ENCODE measurements around the gene BDKRB1.

BDKRB1 gene

DNA sequence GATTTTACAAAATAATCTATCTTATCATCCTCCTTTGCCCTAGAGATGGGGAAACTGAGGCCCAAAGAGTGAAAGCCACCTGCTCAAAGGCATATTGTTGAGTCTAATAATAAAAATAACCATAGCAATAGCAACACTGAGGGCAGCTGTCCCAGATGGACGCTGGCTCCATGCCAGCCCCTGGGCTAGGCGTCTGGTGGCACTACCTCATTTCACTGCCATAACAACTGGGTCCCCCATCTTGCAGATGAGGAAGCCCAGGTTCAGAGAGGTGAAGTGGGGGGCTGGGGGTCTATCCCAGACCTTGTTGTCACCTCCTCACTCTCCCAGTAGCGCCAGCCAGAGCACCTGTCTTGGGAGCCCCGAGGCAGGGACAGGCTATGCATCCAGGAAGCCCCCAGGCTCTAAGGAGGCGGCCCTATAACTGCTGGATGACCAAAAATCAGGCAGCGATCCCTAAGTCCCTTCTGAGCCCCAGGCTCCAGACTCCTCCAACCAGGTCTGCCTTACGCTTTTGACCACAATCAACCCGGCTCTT lies 38.6 kb upstream of the BDKRB1 start:
- Histone ChIP-seq H3K27ac (ENCODE audit: low read depth, low read length) (no peak overlapping the region), H3K9ac (ENCODE audit: low read length) (no peak overlapping the region), H3K4me1 (ENCODE audit: control insufficient read depth, insufficient read depth, low read length) (no peaks in the 10 kb centered on the region), H3K9me3 (ENCODE audit: control insufficient read depth, insufficient read depth, low read depth, low read length) (peaks cover 2% of the 10 kb centered on the region; the same call in 1 of the 2 replicates), H3K36me3 (ENCODE audit: control insufficient read depth, insufficient read depth, low read length) (no peaks in the 10 kb centered on the region), H3K27me3 (ENCODE audit: control insufficient read depth, insufficient read depth, low read length) (no peaks in the 10 kb centered on the region), H3K4me3 (ENCODE audit: low read depth, low read length) (no peak overlapping the region)

DNA sequence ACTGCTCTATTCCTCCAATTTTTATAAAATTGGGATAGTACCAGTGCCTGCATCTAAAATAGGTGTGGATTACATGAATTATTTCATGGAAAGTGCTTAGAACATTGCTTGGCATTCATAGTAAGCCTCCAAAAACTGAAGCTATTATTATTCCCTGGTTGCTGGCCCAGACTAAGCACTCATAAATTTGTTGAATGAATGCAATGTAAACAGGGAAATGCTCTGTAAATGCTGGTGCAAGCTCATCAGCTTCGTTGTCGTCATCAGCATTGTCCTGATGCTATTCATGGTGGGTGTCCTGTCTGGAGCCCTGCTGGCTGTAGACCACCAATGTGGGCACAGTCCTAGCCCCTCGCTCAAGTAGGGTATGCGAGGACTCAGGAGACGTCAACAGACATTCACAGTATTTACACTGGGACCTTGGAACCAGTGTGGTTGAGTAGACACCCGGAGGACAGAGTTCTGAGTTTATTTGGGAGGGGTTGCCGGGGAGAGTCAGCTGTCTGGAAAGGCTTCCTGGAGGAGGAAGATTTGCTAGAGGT lies 34.8 kb upstream of the BDKRB1 start:
- Histone ChIP-seq H3K9me3 (ENCODE audit: control insufficient read depth, insufficient read depth, low read depth, low read length) (no peaks in the 10 kb centered on the region), H3K27me3 (ENCODE audit: control insufficient read depth, insufficient read depth, low read length) (no peaks in the 10 kb centered on the region), H3K36me3 (ENCODE audit: control insufficient read depth, insufficient read depth, low read length) (no peaks in the 10 kb centered on the region), H3K27ac (ENCODE audit: low read depth, low read length) (no peak overlapping the region), H3K4me3 (ENCODE audit: low read depth, low read length) (no peak overlapping the region), H3K4me1 (ENCODE audit: control insufficient read depth, insufficient read depth, low read length) (peaks cover 10% of the 10 kb centered on the region; the same call in 1 of the 2 replicates), H3K9ac (ENCODE audit: low read length) (no peak overlapping the region)

DNA sequence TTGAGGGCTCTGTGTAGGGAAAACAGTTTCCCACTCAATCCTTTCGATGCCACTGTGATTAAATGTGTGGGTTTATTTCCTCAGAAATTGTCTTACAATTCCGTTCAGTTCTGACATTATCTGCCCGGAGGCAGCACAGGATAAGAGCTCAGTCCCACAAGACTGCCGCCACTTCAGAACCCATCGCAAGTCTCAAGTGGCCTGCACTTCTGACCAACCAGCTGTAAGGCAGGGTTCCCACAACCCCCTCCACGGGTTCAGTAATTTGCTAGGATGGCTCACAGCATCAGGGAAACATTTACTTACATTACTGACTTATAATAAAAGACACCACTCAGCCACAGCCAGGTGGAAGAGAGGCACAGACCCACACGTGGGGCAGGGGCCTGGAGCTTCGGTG lies 34.2 kb upstream of the BDKRB1 start:
- Histone ChIP-seq H3K36me3 (ENCODE audit: control insufficient read depth, insufficient read depth, low read length) (no peaks in the 10 kb centered on the region), H3K9me3 (ENCODE audit: control insufficient read depth, insufficient read depth, low read depth, low read length) (no peaks in the 10 kb centered on the region), H3K4me3 (ENCODE audit: low read depth, low read length) (no peak overlapping the region), H3K27me3 (ENCODE audit: control insufficient read depth, insufficient read depth, low read length) (no peaks in the 10 kb centered on the region), H3K9ac (ENCODE audit: low read length) (no peak overlapping the region), H3K27ac (ENCODE audit: low read depth, low read length) (no peak overlapping the region), H3K4me1 (ENCODE audit: control insufficient read depth, insufficient read depth, low read length) (peaks cover 10% of the 10 kb centered on the region; the same call in 1 of the 2 replicates)

DNA sequence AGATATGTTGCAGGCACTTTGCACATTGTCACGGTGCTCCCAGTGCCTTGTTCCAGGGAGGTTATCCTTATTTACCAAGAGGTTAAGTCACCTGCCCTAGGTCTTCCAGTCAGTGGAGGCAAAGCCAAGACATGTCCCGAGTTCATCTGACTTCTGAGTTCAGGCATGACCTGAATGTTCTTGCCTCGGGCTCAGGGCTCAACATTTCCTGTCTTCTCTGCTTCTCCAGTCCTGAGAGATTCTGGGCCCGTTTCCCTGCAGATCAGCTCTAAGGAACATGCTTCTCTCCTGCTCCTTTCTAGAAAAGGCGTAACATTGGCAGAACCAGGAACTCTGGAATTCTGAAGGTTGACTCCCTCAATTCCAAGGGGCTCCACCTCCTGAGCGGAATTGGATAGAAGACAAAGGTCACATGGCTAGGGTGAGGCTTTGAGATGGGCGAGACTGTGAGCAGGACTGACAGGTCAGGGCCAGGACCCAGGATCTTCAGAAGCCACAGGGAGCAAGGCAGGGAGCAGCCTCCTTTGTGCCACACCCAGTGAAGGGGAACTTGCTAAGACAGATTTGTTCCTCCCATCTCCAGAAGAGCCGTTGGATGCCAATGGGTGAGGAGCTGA lies 31.4 kb upstream of the BDKRB1 start:
- H3K4me3 ChIP-seq (ENCODE audit: low read depth, low read length), result no peak overlapping the region
- no peak overlapping the region for H3K9ac ChIP-seq (ENCODE audit: low read length)
- H3K4me1 ChIP-seq (ENCODE audit: control insufficient read depth, insufficient read depth, low read length), result peaks cover 10% of the 10 kb centered on the region; the same call in 1 of the 2 replicates
- no peaks in the 10 kb centered on the region for H3K36me3 ChIP-seq (ENCODE audit: control insufficient read depth, insufficient read depth, low read length)
- no peaks in the 10 kb centered on the region for H3K27me3 ChIP-seq (ENCODE audit: control insufficient read depth, insufficient read depth, low read length)
- no peak overlapping the region for H3K27ac ChIP-seq (ENCODE audit: low read depth, low read length)
- H3K9me3 ChIP-seq (ENCODE audit: control insufficient read depth, insufficient read depth, low read depth, low read length), result peaks cover 13% of the 10 kb centered on the region

DNA sequence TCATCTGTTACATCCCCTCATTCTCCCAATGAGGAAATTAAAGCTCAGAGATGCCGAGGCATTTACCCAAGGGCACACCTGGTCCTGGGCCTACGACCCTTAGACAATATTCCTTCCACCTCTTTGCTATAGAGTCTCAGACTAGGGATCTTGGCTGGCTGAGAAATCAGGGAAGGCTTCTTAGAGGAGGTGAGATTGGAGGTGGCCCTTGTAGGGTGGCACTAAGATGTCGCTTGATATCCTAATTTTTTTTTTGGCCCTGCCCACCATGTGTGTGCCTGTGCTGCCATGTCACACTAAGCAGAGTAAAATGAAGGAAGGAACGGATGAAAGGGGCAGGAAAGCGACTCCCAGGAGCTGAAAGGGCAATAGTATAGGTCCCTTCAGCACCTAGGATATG lies 30.8 kb upstream of the BDKRB1 start:
- no peak overlapping the region for H3K27ac ChIP-seq (ENCODE audit: low read depth, low read length)
- no peaks in the 10 kb centered on the region for H3K36me3 ChIP-seq (ENCODE audit: control insufficient read depth, insufficient read depth, low read length)
- H3K9me3 ChIP-seq (ENCODE audit: control insufficient read depth, insufficient read depth, low read depth, low read length), result peaks cover 13% of the 10 kb centered on the region
- peaks cover 10% of the 10 kb centered on the region; the same call in 1 of the 2 replicates for H3K4me1 ChIP-seq (ENCODE audit: control insufficient read depth, insufficient read depth, low read length)
- no peak overlapping the region for H3K4me3 ChIP-seq (ENCODE audit: low read depth, low read length)
- H3K9ac ChIP-seq (ENCODE audit: low read length), result no peak overlapping the region
- no peaks in the 10 kb centered on the region for H3K27me3 ChIP-seq (ENCODE audit: control insufficient read depth, insufficient read depth, low read length)

DNA sequence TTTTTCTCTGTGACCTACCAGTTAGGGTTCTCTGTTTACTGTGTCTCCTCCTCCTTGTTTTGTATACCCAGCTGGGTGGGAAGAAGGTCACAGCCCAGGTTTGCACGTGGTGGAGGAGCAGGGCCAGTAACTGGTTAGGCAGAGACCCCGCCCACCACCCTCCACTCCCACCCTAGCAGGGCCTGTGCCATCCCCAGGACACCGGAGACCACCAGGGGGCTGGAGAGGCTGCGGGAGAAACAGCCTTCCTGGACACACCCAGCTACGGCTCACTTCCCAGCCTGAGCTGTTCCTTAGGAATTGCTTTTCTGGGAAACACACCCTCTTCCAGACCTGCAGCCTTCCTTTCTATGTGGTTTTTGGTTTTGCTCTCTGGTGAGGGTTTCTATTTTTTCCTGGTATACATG lies 30.3 kb upstream of the BDKRB1 start:
- Histone ChIP-seq H3K4me1 (ENCODE audit: control insufficient read depth, insufficient read depth, low read length) (peaks cover 10% of the 10 kb centered on the region; the same call in 1 of the 2 replicates), H3K4me3 (ENCODE audit: low read depth, low read length) (no peak overlapping the region), H3K27ac (ENCODE audit: low read depth, low read length) (no peak overlapping the region), H3K36me3 (ENCODE audit: control insufficient read depth, insufficient read depth, low read length) (no peaks in the 10 kb centered on the region), H3K27me3 (ENCODE audit: control insufficient read depth, insufficient read depth, low read length) (no peaks in the 10 kb centered on the region), H3K9me3 (ENCODE audit: control insufficient read depth, insufficient read depth, low read depth, low read length) (peaks cover 13% of the 10 kb centered on the region), H3K9ac (ENCODE audit: low read length) (no peak overlapping the region)

DNA sequence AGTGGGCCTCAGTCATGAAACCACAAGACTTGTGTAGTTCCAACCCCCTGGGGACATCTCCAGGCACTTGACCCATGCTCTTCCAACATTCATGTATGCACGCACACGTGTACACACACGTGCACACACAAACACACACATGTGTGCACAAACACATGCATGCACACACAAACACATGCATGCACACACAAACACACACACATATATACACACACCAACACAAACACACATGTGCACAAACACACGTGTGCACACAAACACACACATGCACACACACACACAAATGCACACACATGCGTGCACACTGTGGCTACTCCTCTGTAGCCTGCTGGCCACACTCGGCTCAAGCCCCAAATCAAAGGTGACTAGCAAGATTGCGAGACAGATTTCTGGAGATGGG lies 28.6 kb upstream of the BDKRB1 start:
- H3K4me3 ChIP-seq (ENCODE audit: low read depth, low read length), result no peak overlapping the region
- H3K4me1 ChIP-seq (ENCODE audit: control insufficient read depth, insufficient read depth, low read length), result peaks cover 10% of the 10 kb centered on the region; the same call in 1 of the 2 replicates

DNA sequence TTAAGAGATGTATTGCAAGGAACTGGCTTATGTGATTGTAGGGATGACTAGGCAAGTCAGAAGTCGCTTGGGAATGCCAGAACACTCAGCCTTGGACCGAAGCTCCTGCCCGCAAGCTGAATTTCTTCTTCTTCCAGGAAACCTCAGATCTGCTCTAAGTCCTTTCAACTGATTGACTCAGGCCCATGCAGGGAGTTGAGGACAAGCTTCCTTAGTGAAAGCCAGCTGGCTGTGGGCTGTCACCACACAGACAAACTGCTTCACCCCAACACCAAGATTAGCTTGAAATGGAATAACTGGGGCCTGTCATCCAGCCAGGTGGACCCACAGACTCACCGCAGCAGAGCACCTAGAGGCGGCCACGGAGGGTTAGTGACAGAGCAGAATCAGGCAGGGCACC lies 26.7 kb upstream of the BDKRB1 start:
- Histone ChIP-seq H3K4me1 (ENCODE audit: control insufficient read depth, insufficient read depth, low read length) (peaks cover 16% of the 10 kb centered on the region; the same call in 1 of the 2 replicates), H3K27me3 (ENCODE audit: control insufficient read depth, insufficient read depth, low read length) (no peaks in the 10 kb centered on the region), H3K9ac (ENCODE audit: low read length) (no peak overlapping the region), H3K36me3 (ENCODE audit: control insufficient read depth, insufficient read depth, low read length) (no peaks in the 10 kb centered on the region), H3K27ac (ENCODE audit: low read depth, low read length) (no peak overlapping the region), H3K9me3 (ENCODE audit: control insufficient read depth, insufficient read depth, low read depth, low read length) (peaks cover 13% of the 10 kb centered on the region), H3K4me3 (ENCODE audit: low read depth, low read length) (no peak overlapping the region)

More for the DNA sequence above, 28.6 kb upstream of the BDKRB1 start:
- no peaks in the 10 kb centered on the region for H3K27me3 ChIP-seq (ENCODE audit: control insufficient read depth, insufficient read depth, low read length)
- H3K27ac ChIP-seq (ENCODE audit: low read depth, low read length), result no peak overlapping the region
- H3K36me3 ChIP-seq (ENCODE audit: control insufficient read depth, insufficient read depth, low read length), result no peaks in the 10 kb centered on the region
- H3K9ac ChIP-seq (ENCODE audit: low read length), result no peak overlapping the region
- H3K9me3 ChIP-seq (ENCODE audit: control insufficient read depth, insufficient read depth, low read depth, low read length), result peaks cover 13% of the 10 kb centered on the region

DNA sequence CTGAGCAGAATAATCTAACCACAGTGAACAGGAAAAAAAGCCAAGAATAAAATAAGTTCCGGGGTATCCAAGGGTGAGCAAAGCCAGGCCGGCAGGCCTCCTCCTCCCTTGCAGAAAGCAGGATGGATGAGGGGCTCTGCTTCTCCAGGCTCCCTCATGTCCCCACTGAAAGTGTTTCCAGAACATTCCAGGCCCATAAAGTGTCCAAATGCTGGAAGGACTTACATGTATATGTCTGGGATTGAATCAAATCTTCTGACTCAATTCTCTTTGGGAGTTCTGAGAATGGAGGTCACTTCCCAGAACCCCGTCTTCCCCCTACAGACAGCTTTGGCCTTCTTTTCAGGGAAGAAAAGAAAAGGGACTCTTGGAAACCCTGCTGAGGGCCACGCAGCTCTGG lies 25.0 kb upstream of the BDKRB1 start:
- Histone ChIP-seq H3K27me3 (ENCODE audit: control insufficient read depth, insufficient read depth, low read length) (no peaks in the 10 kb centered on the region), H3K36me3 (ENCODE audit: control insufficient read depth, insufficient read depth, low read length) (no peaks in the 10 kb centered on the region), H3K9ac (ENCODE audit: low read length) (no peak overlapping the region), H3K9me3 (ENCODE audit: control insufficient read depth, insufficient read depth, low read depth, low read length) (peaks cover 13% of the 10 kb centered on the region), H3K4me1 (ENCODE audit: control insufficient read depth, insufficient read depth, low read length) (peaks cover 20% of the 10 kb centered on the region), H3K4me3 (ENCODE audit: low read depth, low read length) (no peak overlapping the region), H3K27ac (ENCODE audit: low read depth, low read length) (no peak overlapping the region)

DNA sequence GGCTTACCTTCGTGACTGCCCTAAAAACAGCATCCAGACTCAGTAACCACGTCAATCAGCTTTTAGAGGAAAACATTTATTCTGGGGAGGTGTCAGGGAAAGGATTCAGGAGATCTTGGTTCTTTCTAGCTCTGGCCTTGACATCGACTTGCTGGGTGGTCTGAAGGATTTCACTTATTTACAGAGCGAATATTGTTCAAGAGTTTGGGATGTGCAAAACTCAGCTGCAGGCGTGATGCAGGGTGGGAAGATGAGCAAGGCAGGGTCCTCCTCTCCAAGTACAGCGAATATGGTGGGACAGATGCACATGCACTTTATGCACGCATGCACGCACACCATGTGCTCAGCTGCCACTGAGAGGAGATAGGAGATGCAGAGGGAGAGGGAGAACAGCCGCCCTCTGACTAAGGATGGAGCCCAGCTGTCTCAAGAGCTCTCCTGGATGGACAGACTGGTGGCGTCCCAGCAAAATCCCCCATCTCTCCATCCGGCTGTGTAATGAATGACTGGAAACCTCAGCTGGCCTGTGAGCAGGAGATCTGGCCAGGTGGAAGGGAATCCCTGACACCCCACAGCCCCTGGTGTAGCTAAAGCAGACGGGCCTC lies 24.4 kb upstream of the BDKRB1 start:
- peaks cover 22% of the 10 kb centered on the region for H3K4me1 ChIP-seq (ENCODE audit: control insufficient read depth, insufficient read depth, low read length)
- peaks cover 13% of the 10 kb centered on the region for H3K9me3 ChIP-seq (ENCODE audit: control insufficient read depth, insufficient read depth, low read depth, low read length)
- H3K9ac ChIP-seq (ENCODE audit: low read length), result no peak overlapping the region
- no peaks in the 10 kb centered on the region for H3K27me3 ChIP-seq (ENCODE audit: control insufficient read depth, insufficient read depth, low read length)
- H3K36me3 ChIP-seq (ENCODE audit: control insufficient read depth, insufficient read depth, low read length), result no peaks in the 10 kb centered on the region
- no peak overlapping the region for H3K27ac ChIP-seq (ENCODE audit: low read depth, low read length)
- H3K4me3 ChIP-seq (ENCODE audit: low read depth, low read length), result no peak overlapping the region

DNA sequence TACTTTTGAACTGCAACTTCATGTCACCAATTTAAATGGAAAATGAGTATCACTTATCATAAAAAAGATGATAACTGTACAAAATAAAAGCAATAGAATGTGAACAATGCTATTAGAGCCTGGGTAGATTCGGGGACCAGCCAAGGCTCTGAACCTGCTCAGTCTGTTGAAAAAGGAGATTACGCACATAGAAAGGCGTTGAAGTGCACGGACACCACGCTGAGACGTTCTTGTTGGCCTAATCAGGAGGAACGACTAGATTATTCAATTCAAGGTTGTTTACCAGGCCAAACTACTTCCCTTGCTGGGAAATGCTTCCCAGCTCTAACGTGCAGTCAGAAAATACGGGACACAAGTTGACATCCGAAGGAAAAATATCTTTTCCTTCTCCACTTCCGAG lies 23.5 kb upstream of the BDKRB1 start:
- Histone ChIP-seq H3K9ac (ENCODE audit: low read length) (no peak overlapping the region), H3K9me3 (ENCODE audit: control insufficient read depth, insufficient read depth, low read depth, low read length) (peaks cover 10% of the 10 kb centered on the region), H3K27ac (ENCODE audit: low read depth, low read length) (no peak overlapping the region), H3K36me3 (ENCODE audit: control insufficient read depth, insufficient read depth, low read length) (no peaks in the 10 kb centered on the region), H3K27me3 (ENCODE audit: control insufficient read depth, insufficient read depth, low read length) (no peaks in the 10 kb centered on the region), H3K4me1 (ENCODE audit: control insufficient read depth, insufficient read depth, low read length) (peaks cover 22% of the 10 kb centered on the region), H3K4me3 (ENCODE audit: low read depth, low read length) (no peak overlapping the region)

All from HUES6 (cell line).